Fibroblast of lung (primary cell): ENCODE data around the gene TMSB4X. TPM values are rescaled to one million over a fixed set of nuclear protein-coding genes. Genes with fewer than 3 reads are reported as not detected.

Experiments used
- DNase-seq, 2 donors: peaks; one replicate each; pipeline versions ENCODE4 v3.0.0 to v3.0.0-alpha.2; 2010; ENCODE audit warnings: low read depth in 2 of 2
- H2AFZ ChIP-seq: 2 replicates; pipeline ENCODE4 v1.5.1; 2012; ENCODE audit warnings: low read length, control low read depth, inconsistent platforms
- H3K27ac ChIP-seq: 2 replicates; pipeline ENCODE4 v1.5.1; 2011; ENCODE audit warnings: low read length, control low read depth; ENCODE audit not compliant: insufficient read depth
- H3K27me3 ChIP-seq: 2 replicates; pipeline ENCODE4 v1.5.1; 2011; ENCODE audit warnings: mild to moderate bottlenecking, low read length; ENCODE audit not compliant: control insufficient read depth, insufficient read depth
- H3K36me3 ChIP-seq: 2 replicates; pipeline ENCODE4 v1.5.1; 2011; ENCODE audit warnings: low read length; ENCODE audit not compliant: control insufficient read depth, insufficient read depth
- H3K4me1 ChIP-seq: 2 replicates; pipeline ENCODE4 v1.5.1; 2011; ENCODE audit warnings: low read length; ENCODE audit not compliant: control insufficient read depth, insufficient read depth; ENCODE audit errors: extremely low read depth
- H3K4me2 ChIP-seq: 2 replicates; pipeline ENCODE4 v1.5.1; 2011; ENCODE audit warnings: low read length, control low read depth; ENCODE audit not compliant: insufficient read depth; ENCODE audit errors: extremely low read depth
- H3K4me3 ChIP-seq, 4 experiments: fragments of 200-600 bp in 1 of 4; sonication (generic) in 1 of 4; replicated peaks in 1 of 4; 2 replicates each; pipeline ENCODE4 v1.5.1; 2011 to 2016; ENCODE audit warnings: low read length in 4 of 4, low read depth in 3 of 4, mild to moderate bottlenecking in 3 of 4, control low read depth in 2 of 4, inconsistent platforms in 1 of 4, mixed read lengths in 1 of 4; ENCODE audit not compliant: insufficient read depth in 1 of 4; ENCODE audit errors: control extremely low read depth in 1 of 4
- H3K79me2 ChIP-seq: 2 replicates; pipeline ENCODE4 v1.5.1; 2012; ENCODE audit warnings: mild to moderate bottlenecking, low read length, inconsistent platforms; ENCODE audit not compliant: control insufficient read depth, insufficient read depth
- H3K9ac ChIP-seq: 2 replicates; pipeline ENCODE4 v1.5.1; 2011; ENCODE audit warnings: mild to moderate bottlenecking, low read length, control low read depth; ENCODE audit not compliant: insufficient read depth
- H3K9me3 ChIP-seq: 2 replicates; pipeline ENCODE4 v1.5.1; 2012; ENCODE audit warnings: low read depth, low read length; ENCODE audit not compliant: control insufficient read depth, insufficient read depth
- H4K20me1 ChIP-seq: 2 replicates; pipeline ENCODE4 v1.5.1; 2011; ENCODE audit warnings: low read length; ENCODE audit not compliant: control insufficient read depth, insufficient read depth; ENCODE audit errors: extremely low read depth
- CTCF ChIP-seq, 2 donors: IDR thresholded peaks in 1 of 2; conservative IDR thresholded peaks in 1 of 2; 1 replicate in 1 of 2; 2 replicates in 1 of 2; pipeline ENCODE4 v1.5.1; 2011 to 2012; ENCODE audit warnings: low read length in 2 of 2, control low read depth in 1 of 2, inconsistent platforms in 1 of 2, low read depth in 1 of 2, mild to moderate bottlenecking in 1 of 2
- EZH2 ChIP-seq: IDR thresholded peaks from 2 replicates; pipeline ENCODE4 v1.5.1; 2012; ENCODE audit warnings: low read length, control low read depth, mild to moderate bottlenecking; ENCODE audit errors: missing control alignments
- polyA plus RNA-seq, 2 donors: library from polyadenylated mRNA; depleted of rRNA in 1 of 2; stranded (reverse) in 1 of 2; unstranded in 1 of 2; fragments of >200 nt; gene quantifications; 2 replicates each; pipeline ENCODE4 v1.2.1, GENCODE V29; 2011 to 2012; ENCODE audit warnings: missing spikeins in 1 of 2
- total RNA-seq: library from RNA; depleted of rRNA; stranded (reverse); fragments of >200 nt; gene quantifications from 2 replicates; pipeline ENCODE4 v1.2.1, GENCODE V29; 2014

The TMSB4X gene
- total and polyA plus RNA-seq, 2 donors (not counting 1 experiment from before 2014, with no cell fraction given): 14,631 to 17,013 TPM

GRCh38 chrX:12994321-12994720 lies 19.4 kb downstream of the TMSB4X start:
- Histone ChIP-seq H2AFZ (no peak overlapping the region), H3K9ac (no peak overlapping the region), H3K9me3 (no peaks in the 10 kb centered on the region), H3K27me3 (no peaks in the 10 kb centered on the region), H3K79me2 (no peaks in the 10 kb centered on the region), H4K20me1 (no peaks in the 10 kb centered on the region), H3K4me1 (no peaks in the 10 kb centered on the region), H3K4me2 (no peak overlapping the region), H3K27ac (no peak overlapping the region), H3K36me3 (no peaks in the 10 kb centered on the region), H3K4me3 (no peak overlapping the region)
- TF ChIP-seq EZH2 (no peak), CTCF (conservative IDR thresholded peaks at IDR 0.05 in 1 of 2, IDR thresholded peaks at IDR 0.05 in 1 of 2; ENCODE audit: low read depth in 1 of 2, low read length in 2 of 2) (no peak)
- DNase-seq: no peak

- Histone ChIP-seq H4K20me1 (no peaks in the 10 kb centered on the region), H3K27me3 (no peaks in the 10 kb centered on the region), H3K36me3 (no peaks in the 10 kb centered on the region), H3K9ac (no peak overlapping the region), H3K27ac (no peak overlapping the region), H3K9me3 (no peaks in the 10 kb centered on the region), H3K4me2 (no peak overlapping the region), H3K4me1 (no peaks in the 10 kb centered on the region), H2AFZ (no peak overlapping the region), H3K79me2 (no peaks in the 10 kb centered on the region), H3K4me3 (no peak overlapping the region)
- no peak for DNase-seq
- TF ChIP-seq EZH2: no peak
- TF ChIP-seq CTCF (conservative IDR thresholded peaks at IDR 0.05 in 1 of 2, IDR thresholded peaks at IDR 0.05 in 1 of 2; ENCODE audit: low read depth in 1 of 2, low read length in 2 of 2): no peak
These were observed 22.1 kb downstream of the TMSB4X start for GRCh38 chrX:12996934-12997435.

GRCh38 chrX:12997906-12998687 lies 23.2 kb downstream of the TMSB4X start:
- no peaks in the 10 kb centered on the region for H3K4me1 ChIP-seq
- H2AFZ ChIP-seq: no peak overlapping the region
- TF ChIP-seq EZH2: no peak
- no peak for TF ChIP-seq CTCF (conservative IDR thresholded peaks at IDR 0.05 in 1 of 2, IDR thresholded peaks at IDR 0.05 in 1 of 2; ENCODE audit: low read depth in 1 of 2, low read length in 2 of 2)

More at GRCh38 chrX:12997906-12998687, 23.2 kb downstream of the TMSB4X start:
- Histone ChIP-seq H3K27ac (no peak overlapping the region), H3K36me3 (no peaks in the 10 kb centered on the region), H3K4me2 (no peak overlapping the region), H3K9ac (no peak overlapping the region), H3K79me2 (no peaks in the 10 kb centered on the region), H3K27me3 (no peaks in the 10 kb centered on the region), H3K9me3 (no peaks in the 10 kb centered on the region), H3K4me3 (no peak overlapping the region), H4K20me1 (no peaks in the 10 kb centered on the region)
- DNase-seq: no peak
